ENCODE measurements around the gene ADIG. TPM values are rescaled to one million over a fixed set of nuclear protein-coding genes. Genes with fewer than 3 reads are reported as not detected.

ADIG gene
- total and polyA plus RNA-seq, 7 donors: not detected

DNA sequence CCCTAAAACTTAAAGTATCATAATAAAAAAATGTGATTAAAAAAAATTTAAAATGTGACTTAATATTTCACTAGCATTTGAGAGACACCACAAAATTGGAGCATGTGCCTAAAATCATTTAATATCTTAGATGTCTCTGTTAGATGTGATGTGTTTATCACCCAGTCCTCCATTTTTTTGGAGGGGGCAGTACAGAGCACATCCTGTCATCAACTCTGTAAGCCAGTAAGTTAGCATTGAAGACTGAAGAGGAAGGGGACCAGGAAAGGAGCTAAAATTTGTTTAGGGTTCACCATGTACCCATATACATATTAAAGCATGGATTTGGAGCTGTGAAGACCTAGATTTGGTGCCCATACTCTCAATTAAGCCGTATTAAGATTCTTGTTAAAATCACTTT is 30.7 kb upstream of the ADIG start:
- peaks cover 19 to 100% (median 45%) of the 10 kb centered on the region in 4 donors for H3K36me3 ChIP-seq
- TF ChIP-seq CTCF (IDR thresholded peaks at IDR 0.05): no peak
- no peak for TF ChIP-seq POLR2AphosphoS5 (IDR thresholded peaks at IDR 0.05)
- no peaks in the 10 kb centered on the region for H3K9me3 ChIP-seq
- intact Hi-C loops (cut with DNase I): no loop called here
- H3K27ac ChIP-seq: no peak overlapping the region
- 98 to 100% methylated on average over 1 of the region's 1 CpG for WGBS, 2 donors
- H3K4me1 ChIP-seq: no peaks in the 10 kb centered on the region
- DNase-seq: no peak
- H3K4me3 ChIP-seq: no peak overlapping the region
- H3K27me3 ChIP-seq: no peaks in the 10 kb centered on the region

DNA sequence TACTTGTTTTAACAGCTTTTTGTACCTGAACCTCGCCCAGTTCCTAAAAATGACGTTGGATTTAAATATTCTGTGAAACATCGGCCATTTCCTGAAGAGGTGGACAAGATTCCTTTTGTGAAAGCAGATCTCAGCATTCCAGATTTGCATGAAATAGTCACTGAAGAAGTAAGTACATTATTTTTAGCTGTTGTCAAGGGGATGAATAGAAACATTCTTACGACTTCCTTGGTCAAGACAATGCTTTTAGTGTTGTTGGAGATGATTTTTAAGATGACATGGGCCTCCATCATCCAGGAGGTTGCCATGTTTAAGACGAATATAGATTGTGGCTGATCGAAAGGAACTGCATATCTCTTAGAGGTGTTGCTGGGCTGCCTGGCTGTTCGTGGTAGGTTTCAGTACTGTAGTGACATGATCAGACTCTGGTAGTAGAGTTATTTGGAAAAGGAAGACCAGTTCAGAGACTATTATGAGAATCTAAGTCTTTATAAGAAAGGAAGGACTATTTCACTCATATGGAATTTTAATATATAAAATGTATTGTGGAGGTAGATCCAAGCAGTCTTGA is 29.9 kb upstream of the ADIG start:
- 88 to 89% methylated on average over 7 of the region's 7 CpGs for WGBS, 2 donors
- H3K4me3 ChIP-seq: no peak overlapping the region
- DNase-seq: no peak
- no peaks in the 10 kb centered on the region for H3K27me3 ChIP-seq
- intact Hi-C loops (cut with DNase I): no loop called here
- no peaks in the 10 kb centered on the region for H3K4me1 ChIP-seq
- TF ChIP-seq POLR2A (IDR thresholded peaks at IDR 0.05) (no peak), CTCF (IDR thresholded peaks at IDR 0.05) (no peak), POLR2AphosphoS5 (IDR thresholded peaks at IDR 0.05) (no peak), EP300 (IDR thresholded peaks at IDR 0.05) (no peak)
- no peak overlapping the region for H3K27ac ChIP-seq
- peaks cover 11 to 100% (median 40%) of the 10 kb centered on the region in 4 donors for H3K36me3 ChIP-seq
- no peaks in the 10 kb centered on the region for H3K9me3 ChIP-seq

- H3K4me1 ChIP-seq: no peaks in the 10 kb centered on the region
- intact Hi-C loops (cut with DNase I): no loop called here
- H3K9me3 ChIP-seq: no peaks in the 10 kb centered on the region
- no peak overlapping the region for H3K4me3 ChIP-seq
- peaks cover 6 to 100% (median 44%) of the 10 kb centered on the region in 4 donors for H3K36me3 ChIP-seq
- H3K27ac ChIP-seq: no peak overlapping the region
- 95% methylated on average over 2 of the region's 2 CpGs for WGBS, 2 donors
- no peak for DNase-seq
- TF ChIP-seq POLR2A (IDR thresholded peaks at IDR 0.05): no peak
- no peak for TF ChIP-seq CTCF (IDR thresholded peaks at IDR 0.05)
- no peak for TF ChIP-seq EP300 (IDR thresholded peaks at IDR 0.05)
- no peak for TF ChIP-seq POLR2AphosphoS5 (IDR thresholded peaks at IDR 0.05)
- H3K27me3 ChIP-seq: no peaks in the 10 kb centered on the region
Measured at GRCh38 chr20:38554986-38555385, 26.0 kb upstream of the ADIG start.

GRCh38 chr20:38555395-38555794 is 25.6 kb upstream of the ADIG start:
- Histone ChIP-seq H3K27ac (no peak overlapping the region), H3K27me3 (no peaks in the 10 kb centered on the region), H3K4me1 (no peaks in the 10 kb centered on the region), H3K4me3 (no peak overlapping the region), H3K36me3 (peaks cover 6 to 100% (median 44%) of the 10 kb centered on the region in 4 donors), H3K9me3 (no peaks in the 10 kb centered on the region)
- DNase-seq: no peak
- intact Hi-C loops (cut with DNase I): no loop called here
- TF ChIP-seq CTCF (IDR thresholded peaks at IDR 0.05) (no peak), POLR2A (IDR thresholded peaks at IDR 0.05) (no peak), EP300 (IDR thresholded peaks at IDR 0.05) (no peak), POLR2AphosphoS5 (IDR thresholded peaks at IDR 0.05) (no peak)

GRCh38 chr20:38557174-38557573 is 23.8 kb upstream of the ADIG start:
- no peaks in the 10 kb centered on the region for H3K27me3 ChIP-seq
- no peaks in the 10 kb centered on the region for H3K9me3 ChIP-seq
- intact Hi-C loops (cut with DNase I): no loop called here
- H3K4me3 ChIP-seq: no peak overlapping the region
- H3K27ac ChIP-seq: no peak overlapping the region
- WGBS, 2 donors: 95 to 97% methylated on average over 2 of the region's 2 CpGs
- no peak for DNase-seq
- H3K36me3 ChIP-seq: peaks cover 6 to 99% (median 37%) of the 10 kb centered on the region in 4 donors
- no peaks in the 10 kb centered on the region for H3K4me1 ChIP-seq
- TF ChIP-seq POLR2AphosphoS5 (IDR thresholded peaks at IDR 0.05) (no peak), EP300 (IDR thresholded peaks at IDR 0.05) (no peak), CTCF (IDR thresholded peaks at IDR 0.05) (no peak), POLR2A (IDR thresholded peaks at IDR 0.05) (no peak)

Measured in sigmoid colon (tissue), 7 donors.